Stimulated activated CD4-positive, alpha-beta T cell treated with anti-CD3 and anti-CD28 coated beads, Interleukin-12 subunit alpha, Interleukin-12 subunit beta, amount 100 ng/mL, for 4 hours (primary cell): ENCODE measurements around the gene DUSP28.
"Not testable (repeated sequence)": the region's sequence is repeated elsewhere in the genome, so short reads cannot be mapped to it uniquely, and the experiment has no call there.

Experiments used
- DNase-seq: peaks from one replicate; pipeline ENCODE4 v3.0.0-alpha.2; 2020

The DUSP28 gene

DNA sequence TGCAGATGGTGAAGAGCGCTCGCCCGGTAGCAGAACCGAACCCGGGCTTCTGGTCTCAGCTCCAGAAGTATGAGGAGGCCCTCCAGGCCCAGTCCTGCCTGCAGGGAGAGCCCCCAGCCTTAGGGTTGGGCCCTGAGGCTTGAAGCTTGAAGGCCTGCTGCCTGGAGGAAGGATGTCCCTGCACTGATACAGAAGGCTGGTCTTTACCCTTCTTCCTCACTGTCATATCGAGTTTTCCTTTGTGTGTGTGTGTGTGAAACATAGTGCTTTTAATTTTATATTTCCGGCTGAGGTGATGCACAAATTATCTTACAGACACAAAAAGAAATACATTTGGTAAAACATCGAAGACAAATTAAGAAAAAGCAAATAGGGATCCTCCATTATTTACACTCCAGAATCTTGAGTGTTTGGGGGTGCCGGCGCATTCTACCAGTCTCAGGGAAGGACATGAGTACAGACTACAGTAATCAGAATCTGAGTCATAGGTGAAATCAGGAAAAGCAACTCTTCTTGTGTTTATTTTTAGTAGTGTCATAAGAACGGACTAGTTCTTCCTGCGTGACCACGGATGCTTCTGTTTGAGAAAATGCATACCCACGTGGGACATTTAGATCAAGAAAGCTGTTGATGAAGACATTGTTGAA lies 1.3 kb downstream of the DUSP28 start:
- no peak for DNase-seq

DNA sequence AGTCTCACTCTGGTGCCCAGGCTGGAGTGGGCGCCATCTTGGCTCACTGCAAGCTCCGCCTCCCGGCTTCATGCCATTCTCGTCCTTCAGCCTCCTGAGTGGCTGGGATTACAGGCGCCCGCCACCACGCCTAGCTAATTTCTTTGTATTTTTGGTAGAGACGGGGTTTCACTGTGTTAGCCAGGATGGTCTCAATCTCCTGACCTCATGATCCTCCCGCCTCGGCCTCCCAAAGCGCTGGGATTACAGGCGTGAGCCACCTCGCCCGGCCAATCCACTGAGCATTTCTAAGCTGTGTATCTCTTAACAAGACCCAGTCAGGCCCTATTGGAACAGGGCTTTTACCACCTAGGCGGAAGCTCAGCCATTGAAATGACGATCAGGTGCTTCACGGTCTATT lies 3.1 kb downstream of the DUSP28 start:
- DNase-seq: not testable (repeated sequence)

DNA sequence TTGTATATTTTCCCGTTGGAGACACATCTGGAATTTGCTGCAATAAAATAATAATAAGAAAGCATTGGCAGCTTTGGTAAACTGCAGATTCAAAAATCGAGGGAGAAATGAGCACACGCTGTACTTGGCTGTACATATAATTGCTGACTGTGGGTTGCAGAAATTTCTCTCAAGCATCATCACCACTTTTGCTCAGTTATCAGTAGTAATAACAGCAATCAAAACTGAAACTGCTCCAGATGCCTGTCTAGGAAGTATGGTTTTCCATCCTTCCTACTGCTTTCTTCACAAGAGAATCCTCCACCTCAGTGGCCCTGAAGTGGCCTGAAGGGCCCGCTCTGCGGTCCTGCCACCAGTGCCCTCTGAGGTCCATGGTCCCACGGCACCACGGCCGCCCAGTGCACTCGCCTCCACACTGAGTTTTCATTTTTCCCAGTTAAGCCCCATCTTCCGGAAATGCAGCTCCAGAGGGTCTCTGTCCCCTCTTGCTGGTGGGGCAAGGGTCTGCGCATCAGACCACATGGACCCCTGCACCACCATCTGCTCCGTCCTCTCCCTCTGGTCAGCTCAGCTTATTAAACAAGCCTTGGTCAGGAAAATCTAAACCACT lies 3.9 kb downstream of the DUSP28 start:
- no peak for DNase-seq

DNA sequence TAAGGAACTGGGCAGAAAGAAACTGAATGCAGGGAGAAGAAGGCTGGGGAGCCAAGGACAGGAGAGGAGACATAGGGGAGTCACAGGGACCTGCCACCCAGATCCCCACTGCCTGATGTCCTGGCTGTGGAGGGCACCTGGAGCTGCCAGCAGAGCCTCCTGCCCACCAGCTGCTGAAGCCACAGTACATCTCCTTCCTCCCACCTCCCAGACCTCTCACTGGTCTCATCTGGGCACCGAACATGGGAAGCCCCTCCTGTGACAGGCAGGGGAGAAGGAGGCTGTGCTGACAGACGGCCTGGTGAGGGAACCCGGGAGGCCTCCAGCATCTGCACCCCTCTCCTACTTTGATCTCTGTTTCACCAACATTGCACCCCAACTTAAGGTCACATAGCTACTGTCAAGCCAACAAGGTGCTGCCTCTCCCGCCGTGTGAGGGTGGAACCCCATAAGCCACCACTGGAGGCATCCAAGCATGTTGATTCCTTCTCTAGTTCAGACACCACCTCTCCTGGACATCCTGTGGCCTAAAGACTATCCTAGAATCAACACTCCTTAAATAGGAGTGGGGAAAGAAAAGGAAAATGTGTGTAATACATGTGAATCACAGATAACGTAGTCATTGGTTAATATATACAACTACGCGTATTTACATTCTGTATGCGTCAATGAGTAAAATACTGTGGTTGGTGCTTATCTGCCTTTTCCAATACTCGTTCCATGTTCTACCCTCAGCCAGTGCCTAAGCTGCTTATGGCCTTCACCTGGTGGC lies 4.6 kb downstream of the DUSP28 start:
- no peak for DNase-seq

DNA sequence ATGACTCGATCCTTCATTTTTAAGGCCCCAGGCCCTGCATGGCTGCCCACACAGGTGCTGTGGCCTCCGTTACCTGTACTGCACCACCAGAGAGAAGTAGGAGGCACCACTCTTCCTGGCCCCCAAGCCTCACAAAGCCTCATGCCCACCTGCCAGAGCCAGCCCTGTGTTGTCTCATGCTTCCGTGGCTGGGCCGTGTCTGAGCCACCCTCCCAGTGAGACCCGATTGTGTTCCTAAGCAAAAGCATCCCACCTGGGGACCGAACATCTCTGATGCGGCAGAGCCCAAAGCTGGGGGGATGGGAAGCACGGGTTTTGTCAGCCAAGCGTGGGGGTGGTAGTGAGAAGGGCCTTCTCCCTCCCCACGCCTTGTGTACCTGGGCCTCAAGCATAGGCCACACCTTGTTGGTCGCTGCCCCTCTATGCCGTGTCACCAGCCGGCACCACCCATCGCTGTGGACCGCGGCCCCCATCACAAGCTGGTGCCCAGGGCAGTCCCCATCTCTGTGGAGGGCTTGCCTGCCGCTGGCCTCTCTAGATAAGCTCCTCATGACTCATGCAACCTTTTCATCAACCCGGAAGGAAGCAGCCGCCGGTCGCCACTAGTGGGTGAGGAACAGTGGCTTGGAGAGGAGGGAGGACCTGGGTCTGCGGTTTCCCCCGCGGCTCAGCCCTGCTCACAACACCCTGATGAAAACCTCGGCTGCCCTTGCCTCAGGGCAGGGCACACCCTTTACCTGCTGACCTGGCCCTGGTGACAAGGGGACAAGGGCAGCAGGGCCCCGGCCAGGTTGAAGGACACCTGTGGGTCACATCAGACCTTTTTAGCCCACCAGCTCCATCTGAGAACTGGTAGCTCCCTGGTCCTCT lies 5.4 kb downstream of the DUSP28 start:
- peak; percentile 78 for DNase-seq

DNA sequence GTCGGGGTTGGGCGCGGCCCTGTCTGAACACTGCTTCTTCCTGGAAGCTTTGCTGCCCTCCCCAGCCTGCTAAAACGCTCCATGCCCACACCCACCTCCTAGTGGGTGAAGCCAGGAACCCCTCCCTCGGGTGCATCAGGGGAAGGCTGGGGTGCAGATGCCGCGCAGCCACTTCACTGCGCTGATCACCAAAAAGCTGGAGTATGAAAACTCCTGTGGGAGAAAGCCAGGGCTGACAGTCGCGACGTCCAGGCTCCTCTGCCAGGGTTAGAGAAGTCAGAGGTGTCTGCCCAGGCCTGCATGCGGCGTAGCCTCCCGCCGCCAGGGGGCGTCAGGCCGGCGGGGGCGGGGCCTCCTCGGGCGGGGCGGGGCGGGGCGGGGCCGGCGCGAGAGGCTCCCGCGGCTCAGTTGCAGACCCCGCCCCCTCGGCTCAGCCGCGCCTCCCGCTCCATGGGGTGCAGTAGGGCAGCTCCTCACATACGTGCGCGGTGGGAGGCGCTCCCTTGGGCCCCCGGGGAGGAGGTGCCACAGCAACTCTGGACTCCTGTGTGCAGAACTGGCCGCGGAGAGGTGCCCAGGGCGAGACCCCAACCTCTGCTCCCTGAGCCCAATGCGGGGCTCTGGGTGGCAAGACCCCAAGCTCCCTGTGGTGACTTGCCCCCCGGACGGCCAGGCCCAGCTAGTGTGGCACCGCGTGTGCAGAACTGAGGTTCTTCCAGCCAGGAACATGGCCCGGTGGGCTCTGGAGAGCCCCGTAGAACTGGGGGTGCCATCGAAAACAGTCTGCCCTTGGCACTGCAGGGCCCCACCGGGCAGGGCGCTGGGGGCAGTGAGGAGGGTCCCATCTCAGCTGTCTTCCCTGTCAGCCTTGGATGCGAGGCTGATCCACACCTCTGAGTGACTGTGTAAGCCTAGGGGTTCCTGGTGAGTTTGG lies 6.3 kb downstream of the DUSP28 start:
- peak; percentile 93 for DNase-seq

DNA sequence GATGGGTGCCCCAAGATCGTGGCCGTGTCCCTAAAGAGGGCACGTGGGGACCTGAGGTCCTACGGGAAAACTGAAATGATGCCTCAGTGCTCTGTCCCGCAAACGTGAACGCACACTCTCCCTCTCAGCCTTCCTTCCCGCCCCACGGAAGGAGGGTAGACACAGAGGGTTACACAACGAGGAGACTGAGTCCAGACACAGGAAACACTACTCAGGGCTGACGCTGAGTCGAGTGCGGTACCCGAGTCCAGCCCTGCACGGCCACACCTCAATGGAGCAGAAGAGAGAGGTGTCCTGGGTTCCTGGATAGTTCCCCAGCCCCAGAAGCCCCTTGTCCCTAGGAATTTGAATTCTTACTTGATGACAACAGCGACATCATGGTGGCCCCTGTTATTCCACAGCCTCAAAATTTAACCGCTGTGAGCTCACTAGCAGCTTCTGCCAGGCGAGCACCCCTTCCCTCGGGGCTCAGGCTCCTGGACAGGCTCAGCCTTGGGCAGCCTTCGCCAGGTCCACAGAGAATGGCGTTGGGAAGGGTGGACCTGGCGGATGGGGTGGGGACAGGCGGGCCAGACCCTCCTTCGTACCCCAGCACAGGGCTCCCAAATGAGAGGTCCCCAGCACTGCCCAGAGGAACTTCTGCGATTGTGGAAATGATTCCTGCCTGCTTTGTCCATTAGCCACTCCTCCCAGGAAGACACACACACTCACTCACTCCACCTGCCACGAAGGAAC lies 7.1 kb downstream of the DUSP28 start:
- DNase-seq: no peak

DNA sequence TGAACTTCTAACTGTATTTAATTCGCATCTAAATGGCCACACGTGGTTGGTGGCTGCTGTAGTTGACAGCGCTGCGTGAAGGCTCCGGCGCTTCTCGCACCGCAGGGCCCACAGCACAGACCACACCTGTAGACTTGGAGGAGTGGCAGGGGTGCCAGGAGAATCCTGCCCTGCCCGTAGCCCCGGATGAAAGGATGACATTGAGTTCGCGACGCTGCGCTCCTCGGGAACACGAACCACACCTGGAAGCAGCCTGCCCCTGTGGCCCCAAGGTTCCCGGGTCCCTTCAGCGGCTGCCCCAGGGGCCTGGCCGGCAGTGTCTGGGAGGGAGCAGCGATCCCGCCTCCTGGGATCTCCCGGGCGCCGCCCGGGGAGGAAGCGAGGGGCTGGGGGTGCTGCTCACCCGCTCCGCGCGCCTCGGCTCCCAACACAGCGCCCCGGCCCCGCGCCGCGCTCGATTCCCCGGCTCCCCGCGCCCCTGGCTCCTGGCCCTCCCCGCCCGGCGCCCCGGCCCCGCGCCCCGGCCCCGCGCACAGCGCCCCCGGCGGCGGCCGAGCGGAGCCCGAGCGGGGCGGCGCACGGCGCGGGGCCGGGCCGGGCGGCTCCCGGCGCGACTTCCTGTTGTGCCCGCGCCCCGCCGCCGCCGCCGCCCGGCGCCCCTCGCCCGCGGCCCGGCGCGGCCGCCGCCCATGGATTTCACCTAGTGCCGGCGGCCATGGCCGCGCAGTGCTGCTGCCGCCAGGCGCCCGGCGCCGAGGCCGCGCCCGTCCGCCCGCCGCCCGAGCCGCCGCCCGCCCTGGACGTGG lies 7.9 kb downstream of the DUSP28 start, which contains the start of gene RNPEPL1:
RNPEPL1 (plus strand) TSS at position 613 of the 806 bp plus-strand sequence; CDS start at position 716, 103 bp downstream.
- DNase-seq: peak; percentile 54

DNA sequence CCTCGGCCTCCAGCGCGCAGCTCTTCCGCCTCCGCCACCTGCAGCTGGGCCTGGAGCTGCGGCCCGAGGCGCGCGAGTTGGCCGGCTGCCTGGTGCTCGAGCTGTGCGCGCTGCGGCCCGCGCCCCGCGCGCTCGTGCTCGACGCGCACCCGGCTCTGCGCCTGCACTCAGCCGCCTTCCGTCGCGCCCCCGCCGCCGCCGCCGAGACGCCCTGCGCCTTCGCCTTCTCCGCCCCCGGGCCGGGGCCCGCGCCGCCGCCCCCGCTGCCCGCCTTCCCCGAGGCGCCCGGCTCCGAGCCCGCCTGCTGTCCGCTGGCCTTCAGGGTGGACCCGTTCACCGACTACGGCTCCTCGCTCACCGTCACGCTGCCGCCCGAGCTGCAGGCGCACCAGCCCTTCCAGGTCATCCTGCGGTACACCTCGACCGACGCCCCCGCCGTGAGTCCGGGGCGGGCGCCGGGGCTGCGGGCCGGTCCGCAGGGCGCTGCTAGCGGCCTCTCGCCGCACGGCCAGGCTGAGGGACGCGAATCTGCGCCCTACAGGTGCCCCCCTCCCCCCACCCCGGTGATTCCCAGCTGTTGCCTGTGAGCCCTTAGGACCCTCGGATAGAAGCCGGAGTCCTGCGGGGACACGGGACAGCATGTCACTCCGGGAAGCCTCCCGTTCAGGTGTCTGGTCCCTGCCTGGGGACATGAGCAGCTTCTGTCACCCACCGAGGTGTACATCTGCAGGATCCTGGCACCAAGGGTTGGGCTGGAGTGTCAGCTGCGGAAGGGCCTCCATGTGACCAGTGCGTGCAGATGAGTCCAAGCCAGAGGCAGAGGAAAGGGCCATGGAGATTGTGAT lies 8.7 kb downstream of the DUSP28 start:
- DNase-seq: peak; percentile 49

DNA sequence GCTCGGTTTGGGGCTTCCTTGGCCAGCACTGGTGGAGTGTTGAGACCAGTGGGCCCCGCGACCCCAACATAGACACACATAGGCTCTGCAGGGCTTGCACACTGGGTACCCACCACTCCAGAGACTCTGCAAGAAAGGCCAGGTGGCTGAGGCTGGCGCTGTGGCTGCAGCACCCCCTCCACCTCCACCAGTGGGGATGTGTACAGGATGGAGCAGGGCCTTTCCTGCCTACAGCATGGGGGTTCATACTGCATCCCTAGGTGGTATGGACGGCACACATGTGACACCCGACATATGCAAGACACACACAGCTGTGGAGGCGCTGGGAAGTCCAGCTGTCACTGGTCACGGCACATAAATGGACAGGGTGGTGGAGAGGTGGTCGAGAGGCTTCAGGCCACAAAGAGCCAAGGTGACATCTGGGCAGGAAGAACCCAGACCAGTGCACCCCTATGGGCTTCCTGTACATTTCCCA lies 9.4 kb downstream of the DUSP28 start:
- DNase-seq: no peak

DNA sequence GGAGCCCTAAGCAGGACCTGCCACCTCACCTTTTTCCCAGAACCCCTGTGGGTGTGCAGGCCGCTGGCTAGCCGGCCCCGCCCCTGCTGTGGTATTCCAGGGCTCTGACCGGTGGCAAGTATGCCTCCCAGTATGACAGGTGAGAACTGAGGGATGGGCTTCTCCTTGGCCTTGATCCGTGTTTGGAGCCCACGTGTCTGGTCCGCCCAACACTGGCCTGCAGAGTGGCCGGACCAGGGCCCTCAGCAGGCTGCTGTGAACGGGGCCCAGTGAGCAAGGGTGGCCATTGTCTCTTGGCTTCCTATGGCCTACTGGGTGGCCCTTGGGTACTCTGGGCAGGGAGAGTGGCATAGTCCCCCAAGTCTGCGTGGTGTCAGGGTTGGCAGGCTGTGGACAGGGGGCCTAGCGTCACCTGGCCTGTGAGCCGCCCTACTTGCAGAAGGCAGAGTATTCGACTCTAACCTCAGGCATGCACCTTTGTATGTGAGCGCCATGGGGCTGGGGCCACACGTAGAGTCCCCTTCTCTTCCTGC lies 9.9 kb downstream of the DUSP28 start:
- no peak for DNase-seq

DNA sequence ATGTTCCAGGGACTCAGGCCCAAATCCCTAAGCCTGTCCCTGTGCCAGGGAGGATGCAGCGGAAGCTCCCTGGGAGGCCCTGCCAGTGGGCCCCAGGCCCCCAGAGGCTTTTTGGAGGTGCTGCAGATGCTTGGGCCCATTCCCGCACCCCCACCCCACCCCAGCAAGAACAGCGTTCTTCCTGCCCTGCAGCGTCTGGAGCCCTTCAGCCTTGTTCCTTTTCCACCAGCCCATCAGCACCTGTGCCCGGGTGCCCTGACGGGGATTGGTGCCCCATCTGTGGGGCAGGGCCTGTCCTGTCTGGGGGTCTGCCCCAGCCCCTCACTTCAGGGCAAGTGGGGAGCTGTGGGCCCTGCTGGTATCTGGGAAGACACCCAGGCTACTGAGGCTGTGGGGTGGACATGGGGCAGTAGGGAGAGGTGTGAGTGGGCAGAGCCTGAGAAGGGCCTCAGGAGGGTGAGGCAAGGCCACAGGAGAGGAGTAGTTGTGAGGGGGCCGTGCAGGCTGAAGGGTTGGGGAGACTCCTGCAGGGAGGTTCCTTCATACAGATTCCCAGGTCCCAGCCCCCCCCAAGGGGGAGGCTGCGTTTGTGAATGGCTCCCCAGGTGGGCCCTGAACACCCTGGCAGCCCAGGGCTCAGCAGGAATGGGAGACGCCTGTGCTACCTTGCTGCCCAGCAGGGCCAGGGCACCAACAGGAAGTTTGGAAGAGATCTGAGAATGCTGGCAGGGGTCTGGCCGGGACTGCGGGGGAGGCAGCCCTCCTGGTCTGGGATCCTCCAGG lies 10.6 kb downstream of the DUSP28 start:
- DNase-seq: no peak

DNA sequence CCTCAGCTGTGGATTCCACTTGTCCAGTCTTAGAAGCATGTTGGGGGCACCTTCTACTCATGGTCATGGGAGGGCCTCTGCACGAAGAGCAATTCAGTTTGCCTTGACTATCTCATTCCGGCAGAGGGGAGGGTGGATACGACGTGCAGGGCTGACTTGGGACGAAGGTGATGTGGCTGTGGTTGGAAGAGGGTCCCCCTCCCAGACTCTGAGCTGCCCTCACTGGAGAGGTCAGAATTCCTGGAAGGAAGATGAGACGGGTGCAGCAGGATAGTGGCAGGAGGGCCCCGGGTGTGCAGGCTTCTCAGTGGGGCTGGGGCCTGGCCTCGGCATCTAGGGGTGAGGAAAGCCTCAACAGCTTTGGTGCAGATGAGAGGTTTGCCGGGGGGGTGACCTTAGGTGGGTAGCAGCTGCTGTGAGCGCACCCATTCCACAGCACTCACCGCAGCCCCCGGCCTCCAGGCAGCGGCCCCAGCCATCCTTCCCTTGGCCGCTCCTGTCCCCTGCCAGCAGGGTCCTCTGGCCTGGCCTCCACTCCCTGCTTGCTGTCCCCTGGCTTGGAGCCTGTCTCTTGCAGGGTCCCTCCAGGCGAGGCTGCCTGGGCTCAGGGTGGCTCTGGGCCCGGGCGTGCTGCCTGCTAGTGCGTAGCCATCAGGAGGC lies 11.3 kb downstream of the DUSP28 start:
- no peak for DNase-seq

DNA sequence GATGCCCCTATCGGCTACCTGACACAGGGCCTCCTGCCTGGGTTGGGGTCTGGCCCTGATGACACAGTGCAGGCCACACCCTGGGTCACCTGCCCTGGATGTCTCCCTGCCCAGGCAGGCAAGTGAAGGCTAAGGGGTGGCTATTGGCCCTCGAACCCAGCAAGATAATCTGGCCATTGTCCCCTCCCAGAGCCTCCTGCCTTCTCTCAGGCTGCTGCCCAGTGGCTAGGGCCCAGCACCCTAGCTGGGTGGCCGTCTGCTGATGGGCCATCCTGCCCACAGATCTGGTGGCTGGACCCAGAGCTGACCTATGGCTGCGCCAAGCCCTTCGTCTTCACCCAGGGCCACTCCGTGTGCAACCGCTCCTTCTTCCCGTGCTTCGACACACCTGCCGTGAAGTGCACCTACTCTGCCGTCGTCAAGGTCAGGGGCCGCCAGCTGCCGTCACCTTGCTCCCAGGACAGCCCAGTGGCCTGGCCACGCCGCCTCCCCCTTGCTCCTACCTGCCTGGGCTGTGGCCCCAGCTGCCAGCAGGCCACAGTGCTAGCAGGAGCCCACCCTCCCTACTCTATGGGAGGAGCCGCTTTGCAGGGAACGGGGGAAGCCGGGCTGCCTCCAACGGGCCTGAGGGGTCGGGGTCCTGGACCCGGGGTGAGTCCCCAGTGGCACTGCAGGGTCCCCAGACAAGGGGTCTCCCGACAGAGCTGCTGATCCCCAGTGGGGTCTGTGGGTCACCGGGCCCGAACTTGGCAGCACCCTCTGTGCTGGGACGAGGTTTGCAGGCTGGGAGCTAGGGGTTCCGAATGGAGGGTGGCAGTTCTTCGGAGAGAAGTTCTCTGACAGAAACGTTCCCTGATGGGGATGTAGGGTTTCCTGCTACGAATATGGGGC lies 12.2 kb downstream of the DUSP28 start:
- DNase-seq: no peak

DNA sequence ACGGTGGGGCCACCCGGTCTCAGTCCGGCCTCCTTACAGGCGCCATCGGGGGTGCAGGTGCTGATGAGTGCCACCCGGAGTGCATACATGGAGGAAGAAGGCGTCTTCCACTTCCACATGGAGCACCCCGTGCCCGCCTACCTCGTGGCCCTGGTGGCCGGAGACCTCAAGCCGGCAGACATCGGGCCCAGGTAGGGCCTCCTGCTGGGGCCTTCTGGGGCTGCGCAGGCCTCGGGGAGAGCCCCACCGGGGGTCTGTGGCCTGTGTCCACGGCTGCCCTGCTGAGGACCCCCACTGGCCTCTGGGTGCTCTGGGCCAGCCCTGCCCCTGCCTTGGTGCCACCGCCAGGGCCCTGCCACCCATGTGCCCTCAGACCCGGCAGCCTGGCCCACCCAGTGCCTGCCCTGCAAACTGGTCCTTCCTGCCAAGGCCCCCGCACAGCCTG lies 12.9 kb downstream of the DUSP28 start:
- DNase-seq: no peak
